Kidney epithelial cell (primary cell): ENCODE results near the gene CERT1. TPM values are rescaled to one million over a fixed set of nuclear protein-coding genes. Genes with fewer than 3 reads are reported as not detected.
"Not testable (repeated sequence)": the region's sequence is repeated elsewhere in the genome, so short reads cannot be mapped to it uniquely, and the experiment has no call there.

Experiments
- DNase-seq: peaks from one replicate; pipeline ENCODE4 v3.0.0-alpha.2; 2010; ENCODE audit warnings: low read depth
- H3K27me3 ChIP-seq: 2 replicates; pipeline ENCODE4 v1.6.0; 2011; ENCODE audit warnings: low read length; ENCODE audit not compliant: control insufficient read depth, insufficient read depth
- H3K36me3 ChIP-seq: 2 replicates; pipeline ENCODE4 v1.5.1; 2011; ENCODE audit warnings: low read length; ENCODE audit not compliant: control insufficient read depth, insufficient read depth
- H3K4me3 ChIP-seq: 2 replicates; pipeline ENCODE4 v1.5.1; 2011; ENCODE audit warnings: low read depth, mild to moderate bottlenecking, control low read depth, low read length
- total RNA-seq: library from RNA; depleted of rRNA; stranded (reverse); fragments of >200 nt; gene quantifications from 2 replicates; pipeline ENCODE4 v1.2.3, GENCODE V29; 2015
- TF ChIP-seq, protein P1 (sequence below): IDR thresholded peaks from 2 replicates; pipeline ENCODE4 v1.5.1; 2011; ENCODE audit warnings: mild to moderate bottlenecking, moderate library complexity, low read length, control low read depth, inconsistent platforms; ENCODE audit not compliant: insufficient read depth, poor library complexity, severe bottlenecking

Gene CERT1
- total RNA-seq, 1 donor from 2014 or later, result 20.3 TPM

DNA sequence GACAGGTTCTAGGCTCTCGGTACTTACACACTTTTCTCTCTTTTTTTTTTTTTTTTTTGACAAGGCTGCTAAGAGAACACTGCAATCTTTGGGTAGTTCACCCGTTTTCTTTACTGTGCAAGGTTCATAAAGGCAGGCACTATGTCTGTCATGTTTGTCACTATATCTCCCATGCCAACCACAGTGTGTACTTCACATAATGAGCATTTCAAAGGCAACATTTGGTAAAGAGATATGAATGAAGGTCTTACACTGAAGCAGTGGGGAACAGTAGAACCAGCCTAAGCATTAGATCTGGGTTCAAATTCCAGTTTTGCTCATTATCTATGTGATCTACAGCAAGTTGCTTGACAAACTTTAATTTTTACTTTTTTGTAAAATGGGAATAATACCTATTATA is 175.9 kb downstream of the CERT1 start:
- no peak overlapping the region for H3K4me3 ChIP-seq
- TF ChIP-seq, protein P1, sequence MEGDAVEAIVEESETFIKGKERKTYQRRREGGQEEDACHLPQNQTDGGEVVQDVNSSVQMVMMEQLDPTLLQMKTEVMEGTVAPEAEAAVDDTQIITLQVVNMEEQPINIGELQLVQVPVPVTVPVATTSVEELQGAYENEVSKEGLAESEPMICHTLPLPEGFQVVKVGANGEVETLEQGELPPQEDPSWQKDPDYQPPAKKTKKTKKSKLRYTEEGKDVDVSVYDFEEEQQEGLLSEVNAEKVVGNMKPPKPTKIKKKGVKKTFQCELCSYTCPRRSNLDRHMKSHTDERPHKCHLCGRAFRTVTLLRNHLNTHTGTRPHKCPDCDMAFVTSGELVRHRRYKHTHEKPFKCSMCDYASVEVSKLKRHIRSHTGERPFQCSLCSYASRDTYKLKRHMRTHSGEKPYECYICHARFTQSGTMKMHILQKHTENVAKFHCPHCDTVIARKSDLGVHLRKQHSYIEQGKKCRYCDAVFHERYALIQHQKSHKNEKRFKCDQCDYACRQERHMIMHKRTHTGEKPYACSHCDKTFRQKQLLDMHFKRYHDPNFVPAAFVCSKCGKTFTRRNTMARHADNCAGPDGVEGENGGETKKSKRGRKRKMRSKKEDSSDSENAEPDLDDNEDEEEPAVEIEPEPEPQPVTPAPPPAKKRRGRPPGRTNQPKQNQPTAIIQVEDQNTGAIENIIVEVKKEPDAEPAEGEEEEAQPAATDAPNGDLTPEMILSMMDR, result no peak
- no peaks in the 10 kb centered on the region for H3K36me3 ChIP-seq
- DNase-seq, result no peak
- no peaks in the 10 kb centered on the region for H3K27me3 ChIP-seq

DNA sequence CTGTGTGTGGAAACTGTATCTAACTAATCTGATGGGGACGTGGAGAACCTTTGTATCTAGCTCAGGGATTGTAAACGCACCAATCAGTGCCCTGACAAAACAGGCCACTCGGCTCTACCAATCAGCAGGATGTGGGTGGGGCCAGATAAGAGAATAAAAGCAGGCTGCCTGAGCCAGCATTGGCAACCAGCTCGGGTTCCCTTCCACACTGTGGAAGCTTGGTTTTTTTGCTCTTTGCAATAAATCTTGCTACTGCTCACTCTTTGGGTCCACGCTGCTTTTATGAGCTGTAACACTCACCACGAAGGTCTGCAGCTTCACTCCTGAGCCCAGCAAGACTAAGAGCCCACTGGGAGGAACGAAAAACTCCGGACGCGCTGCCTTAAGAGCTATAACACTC is 177.0 kb downstream of the CERT1 start:
- H3K36me3 ChIP-seq, H3K27me3 ChIP-seq, DNase-seq, H3K4me3 ChIP-seq: not testable (repeated sequence)

DNA sequence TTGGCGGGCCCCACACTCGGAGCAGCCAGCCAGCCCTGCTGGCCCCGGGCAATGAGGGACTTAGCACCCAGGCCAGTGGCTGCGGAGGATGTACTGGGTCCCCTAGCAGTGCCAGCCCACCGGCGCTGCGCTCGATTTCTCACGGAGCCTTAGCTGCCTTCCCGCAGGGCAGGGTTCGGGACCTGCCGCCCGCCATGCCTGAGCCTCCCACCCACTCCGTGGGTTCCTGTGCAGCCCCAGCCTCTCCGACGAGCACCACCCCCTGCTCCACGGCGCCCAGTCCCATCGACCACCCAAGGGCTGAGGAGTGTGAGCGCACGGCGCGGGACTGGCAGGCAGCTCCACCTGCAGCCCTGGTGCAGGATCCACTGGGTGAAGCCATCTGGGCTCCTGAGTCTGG is 177.7 kb downstream of the CERT1 start:
- not testable (repeated sequence) for H3K27me3 ChIP-seq, H3K36me3 ChIP-seq, DNase-seq, H3K4me3 ChIP-seq

DNA sequence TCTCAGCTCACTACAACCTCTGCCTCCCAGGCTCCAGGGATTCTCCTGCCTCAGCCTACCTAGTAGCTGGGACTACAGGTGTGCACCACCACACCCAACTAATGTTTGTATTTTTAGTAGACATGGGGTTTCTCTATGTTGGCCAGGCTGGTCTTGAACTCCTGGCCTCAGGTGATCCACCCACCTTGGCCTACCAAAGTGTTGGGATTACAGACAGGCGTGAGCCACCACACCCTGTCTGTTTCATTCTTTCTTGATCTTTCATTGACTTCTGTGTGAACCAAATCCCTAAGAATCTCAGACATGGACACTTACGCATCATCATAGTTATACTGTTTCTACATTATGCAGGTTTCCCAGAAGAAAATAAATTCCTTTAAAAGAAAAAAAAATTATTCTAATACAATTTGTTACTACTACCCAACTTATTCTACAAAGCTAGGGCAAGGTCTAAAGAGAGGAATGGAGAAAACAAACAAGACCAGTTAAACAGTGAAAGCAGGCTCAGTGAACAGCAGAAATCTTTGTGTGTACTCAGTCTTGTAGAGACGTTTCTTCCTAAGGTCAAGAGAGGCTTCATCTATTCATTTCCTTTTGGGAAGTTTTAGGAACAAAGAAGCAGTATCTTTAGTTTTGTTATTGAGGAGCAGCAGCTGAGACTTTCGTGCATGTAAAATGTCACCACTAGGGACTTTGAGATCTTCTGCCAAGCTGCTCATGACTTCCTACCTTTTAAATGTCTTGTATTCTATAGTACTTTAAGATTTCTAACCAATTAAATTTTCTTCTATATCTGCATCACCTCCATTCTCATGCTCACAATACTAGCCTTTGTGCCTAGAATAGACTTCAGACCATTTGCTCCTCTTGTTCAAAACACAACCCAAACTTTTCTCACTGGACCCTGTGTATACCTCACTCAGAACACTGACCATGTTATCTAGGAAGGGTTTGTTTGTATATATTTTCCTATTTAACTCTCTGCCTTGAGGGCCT is 180.0 kb downstream of the CERT1 start:
- DNase-seq, result no peak
- no peak overlapping the region for H3K4me3 ChIP-seq
- no peaks in the 10 kb centered on the region for H3K36me3 ChIP-seq
- H3K27me3 ChIP-seq, result no peaks in the 10 kb centered on the region
- TF ChIP-seq, protein P1, result no peak

DNA sequence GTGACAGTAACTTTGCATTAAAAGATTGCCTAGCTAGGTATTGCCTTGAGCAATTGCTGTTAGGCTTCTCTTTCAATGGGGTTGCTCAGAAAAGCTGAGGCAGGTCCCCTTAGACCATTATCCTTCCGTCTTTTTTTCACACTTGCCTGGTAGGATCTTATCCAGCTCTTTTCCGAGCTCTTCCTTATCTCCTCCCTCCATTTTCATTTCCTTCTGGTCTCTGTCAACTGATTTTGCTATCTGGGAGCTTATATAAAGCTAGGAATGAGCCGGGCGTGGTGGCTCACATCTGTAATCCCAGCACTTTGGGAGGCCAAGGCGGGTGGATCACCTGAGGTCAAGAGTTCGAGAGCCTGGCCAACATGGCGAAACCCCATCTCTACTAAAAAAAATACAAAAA is 181.0 kb downstream of the CERT1 start:
- DNase-seq, result no peak
- Histone ChIP-seq H3K27me3 (no peaks in the 10 kb centered on the region), H3K4me3 (no peak overlapping the region), H3K36me3 (no peaks in the 10 kb centered on the region)
- TF ChIP-seq, protein P1, result no peak

Other genes starting within 250 kb of the CERT1 start
- gene HMGCR, start 174.4 kb downstream of the CERT1 start, total RNA-seq, result 67.8 and 144 TPM in 2 replicates
- gene POLK, start 262 bp upstream of the CERT1 start, total RNA-seq, result 16.2 and 18.6 TPM in 2 replicates
- gene ANKDD1B, start 99.8 kb upstream of the CERT1 start, total RNA-seq, result 0.48 and 0.63 TPM in 2 replicates
- 15.7 and 20.6 TPM in 2 replicates for gene POC5, start 205.8 kb upstream of the CERT1 start, total RNA-seq